Cardiac muscle cell (in vitro differentiated cells and primary cell): ENCODE data around the gene CDH1. TPM values are rescaled to one million over a fixed set of nuclear protein-coding genes. Genes with fewer than 3 reads are reported as not detected.
A peak's percentile ranks its signal among the peaks of the same experiment; 100 is the strongest.
"Not testable (repeated sequence)": the region's sequence is repeated elsewhere in the genome, so short reads cannot be mapped to it uniquely, and the experiment has no call there.

Source experiments
- DNase-seq, 2 donors: peaks; one replicate each; pipeline versions ENCODE4 v3.0.0 to v3.0.0-alpha.2; 2010 to 2017; ENCODE audit warnings: low read depth in 1 of 2, low spot score in 1 of 2
- H3K27ac ChIP-seq: fragments of 200-600 bp; sonication (generic); 2 replicates; pipeline ENCODE4 v1.5.1; 2016
- H3K27me3 ChIP-seq: fragments of 200-600 bp; sonication (generic); 2 replicates; pipeline ENCODE4 v1.6.0; 2016; ENCODE audit warnings: control low read depth
- H3K36me3 ChIP-seq: fragments of 200-600 bp; sonication (generic); 2 replicates; pipeline ENCODE4 v1.5.1; 2016; ENCODE audit warnings: control low read depth
- H3K4me1 ChIP-seq: fragments of 200-600 bp; sonication (generic); 2 replicates; pipeline ENCODE4 v1.8.1; 2017; ENCODE audit warnings: low read depth, mild to moderate bottlenecking, mixed run types
- H3K4me3 ChIP-seq: fragments of 200-600 bp; sonication (generic); 2 replicates; pipeline ENCODE4 v1.5.1; 2016; ENCODE audit warnings: mild to moderate bottlenecking
- H3K9me3 ChIP-seq: fragments of 200-600 bp; sonication (generic); 2 replicates; pipeline ENCODE4 v1.5.1; 2017; ENCODE audit warnings: low read depth, mild to moderate bottlenecking, control low read depth
- polyA plus RNA-seq: library from polyadenylated mRNA; unstranded; fragments of >200 nt; fragmentation: Nextera tagmentation; extraction: Ambion mirVana; gene quantifications from 2 replicates; pipeline ENCODE4 v1.2.1, GENCODE V29; 2016
- total RNA-seq: library from RNA; depleted of rRNA; stranded (reverse); fragments of >200 nt; gene quantifications from 2 replicates; pipeline ENCODE4 v1.2.3, GENCODE V29; 2016
- TF ChIP-seq, protein P1 (sequence below): IDR thresholded peaks from 2 replicates; pipeline ENCODE4 v1.5.1; 2012; ENCODE audit warnings: low read depth, mild to moderate bottlenecking, low read length

Gene CDH1
- total and polyA plus RNA-seq, 2 experiments from 2014 or later: 0.09 to 1.4 TPM

DNA sequence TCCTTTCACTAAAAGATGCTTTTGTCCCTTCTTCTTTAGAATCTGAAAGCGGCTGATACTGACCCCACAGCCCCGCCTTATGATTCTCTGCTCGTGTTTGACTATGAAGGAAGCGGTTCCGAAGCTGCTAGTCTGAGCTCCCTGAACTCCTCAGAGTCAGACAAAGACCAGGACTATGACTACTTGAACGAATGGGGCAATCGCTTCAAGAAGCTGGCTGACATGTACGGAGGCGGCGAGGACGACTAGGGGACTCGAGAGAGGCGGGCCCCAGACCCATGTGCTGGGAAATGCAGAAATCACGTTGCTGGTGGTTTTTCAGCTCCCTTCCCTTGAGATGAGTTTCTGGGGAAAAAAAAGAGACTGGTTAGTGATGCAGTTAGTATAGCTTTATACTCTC, 96.2 kb downstream of the CDH1 start:
- H3K4me1 ChIP-seq: no peaks in the 10 kb centered on the region
- no peaks in the 10 kb centered on the region for H3K9me3 ChIP-seq
- H3K4me3 ChIP-seq: no peak overlapping the region
- no peak overlapping the region for H3K27ac ChIP-seq
- H3K36me3 ChIP-seq: no peaks in the 10 kb centered on the region
- no peak for DNase-seq
- no peaks in the 10 kb centered on the region for H3K27me3 ChIP-seq
- TF ChIP-seq, protein P1, sequence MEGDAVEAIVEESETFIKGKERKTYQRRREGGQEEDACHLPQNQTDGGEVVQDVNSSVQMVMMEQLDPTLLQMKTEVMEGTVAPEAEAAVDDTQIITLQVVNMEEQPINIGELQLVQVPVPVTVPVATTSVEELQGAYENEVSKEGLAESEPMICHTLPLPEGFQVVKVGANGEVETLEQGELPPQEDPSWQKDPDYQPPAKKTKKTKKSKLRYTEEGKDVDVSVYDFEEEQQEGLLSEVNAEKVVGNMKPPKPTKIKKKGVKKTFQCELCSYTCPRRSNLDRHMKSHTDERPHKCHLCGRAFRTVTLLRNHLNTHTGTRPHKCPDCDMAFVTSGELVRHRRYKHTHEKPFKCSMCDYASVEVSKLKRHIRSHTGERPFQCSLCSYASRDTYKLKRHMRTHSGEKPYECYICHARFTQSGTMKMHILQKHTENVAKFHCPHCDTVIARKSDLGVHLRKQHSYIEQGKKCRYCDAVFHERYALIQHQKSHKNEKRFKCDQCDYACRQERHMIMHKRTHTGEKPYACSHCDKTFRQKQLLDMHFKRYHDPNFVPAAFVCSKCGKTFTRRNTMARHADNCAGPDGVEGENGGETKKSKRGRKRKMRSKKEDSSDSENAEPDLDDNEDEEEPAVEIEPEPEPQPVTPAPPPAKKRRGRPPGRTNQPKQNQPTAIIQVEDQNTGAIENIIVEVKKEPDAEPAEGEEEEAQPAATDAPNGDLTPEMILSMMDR: no peak

DNA sequence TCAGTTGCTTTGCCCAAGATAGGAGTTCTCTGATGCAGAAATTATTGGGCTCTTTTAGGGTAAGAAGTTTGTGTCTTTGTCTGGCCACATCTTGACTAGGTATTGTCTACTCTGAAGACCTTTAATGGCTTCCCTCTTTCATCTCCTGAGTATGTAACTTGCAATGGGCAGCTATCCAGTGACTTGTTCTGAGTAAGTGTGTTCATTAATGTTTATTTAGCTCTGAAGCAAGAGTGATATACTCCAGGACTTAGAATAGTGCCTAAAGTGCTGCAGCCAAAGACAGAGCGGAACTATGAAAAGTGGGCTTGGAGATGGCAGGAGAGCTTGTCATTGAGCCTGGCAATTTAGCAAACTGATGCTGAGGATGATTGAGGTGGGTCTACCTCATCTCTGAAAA, 97.5 kb downstream of the CDH1 start:
- H3K4me1 ChIP-seq: no peaks in the 10 kb centered on the region
- no peaks in the 10 kb centered on the region for H3K9me3 ChIP-seq
- no peak overlapping the region for H3K4me3 ChIP-seq
- H3K36me3 ChIP-seq: no peaks in the 10 kb centered on the region
- no peaks in the 10 kb centered on the region for H3K27me3 ChIP-seq
- no peak overlapping the region for H3K27ac ChIP-seq
- TF ChIP-seq, protein P1: no peak
- no peak for DNase-seq

DNA sequence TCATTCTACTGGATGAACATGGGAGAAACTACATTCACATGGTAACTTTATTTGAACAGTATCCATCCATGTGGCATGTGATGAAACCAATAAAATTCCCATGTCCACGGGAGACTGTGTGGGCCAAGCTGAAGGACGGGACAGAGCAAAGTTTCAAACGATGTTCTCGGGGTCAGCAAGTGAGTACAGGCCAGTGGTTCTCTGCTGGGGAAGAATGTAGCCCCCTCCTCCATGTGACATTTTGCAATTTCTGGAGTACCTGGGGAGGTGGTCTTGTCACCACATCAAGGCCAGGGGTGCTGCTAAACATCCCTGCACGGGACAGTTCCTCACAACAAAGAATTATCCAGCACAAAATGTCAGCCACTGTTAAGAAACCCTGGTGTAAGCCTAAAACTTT, 98.9 kb downstream of the CDH1 start:
- H3K27ac ChIP-seq: no peak overlapping the region
- TF ChIP-seq, protein P1: no peak
- no peak overlapping the region for H3K4me3 ChIP-seq
- H3K4me1 ChIP-seq: no peaks in the 10 kb centered on the region
- no peaks in the 10 kb centered on the region for H3K36me3 ChIP-seq
- DNase-seq: no peak
- no peaks in the 10 kb centered on the region for H3K27me3 ChIP-seq
- H3K9me3 ChIP-seq: no peaks in the 10 kb centered on the region

DNA sequence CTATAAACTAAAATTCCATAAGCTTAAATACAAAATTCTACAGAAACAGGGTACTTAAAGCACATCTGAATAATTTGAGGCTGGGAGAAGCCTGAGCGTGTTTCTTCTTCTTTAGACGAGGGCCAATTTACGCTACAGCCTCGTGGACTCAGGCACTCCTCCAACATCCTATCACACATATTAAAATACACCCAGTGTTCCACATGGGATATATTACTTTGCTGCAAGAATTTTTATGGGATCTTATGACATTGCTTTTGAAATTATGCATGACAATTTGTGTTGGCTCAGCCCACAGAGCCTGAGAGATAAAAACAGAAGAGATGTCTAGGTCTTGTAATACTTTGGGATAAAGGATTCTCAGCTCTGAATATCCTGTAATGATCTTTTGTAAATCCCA, 102.7 kb downstream of the CDH1 start:
- DNase-seq: no peak
- Histone ChIP-seq H3K4me3 (no peak overlapping the region), H3K4me1 (no peaks in the 10 kb centered on the region), H3K27ac (no peak overlapping the region), H3K27me3 (no peaks in the 10 kb centered on the region), H3K9me3 (no peaks in the 10 kb centered on the region), H3K36me3 (no peaks in the 10 kb centered on the region)
- TF ChIP-seq, protein P1: no peak

DNA sequence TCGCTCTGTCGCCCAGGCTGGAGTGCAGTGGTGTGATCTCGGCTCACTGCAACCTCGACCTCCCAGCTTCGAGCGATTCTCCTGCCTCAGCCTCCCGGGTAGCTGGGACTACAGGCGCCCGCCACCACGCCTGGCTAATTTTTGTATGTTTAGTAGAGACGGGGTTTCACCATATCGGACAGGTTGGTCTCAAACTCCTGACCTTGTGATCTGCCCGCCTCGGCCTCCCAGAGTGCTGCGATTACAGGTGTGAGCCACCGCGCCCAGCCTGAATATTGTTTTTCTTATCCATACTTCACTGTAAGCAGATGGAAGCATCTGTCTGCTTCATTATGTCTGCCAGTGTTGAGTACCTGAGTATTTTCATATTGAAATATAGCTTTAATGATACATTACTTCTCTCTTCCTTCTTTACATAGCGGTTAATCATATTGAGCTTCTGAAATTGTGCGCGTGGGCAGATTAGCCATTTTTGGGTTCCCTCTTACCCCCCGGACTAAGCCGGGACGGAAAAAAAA, 105.9 kb downstream of the CDH1 start:
- H3K9me3 ChIP-seq, DNase-seq, H3K36me3 ChIP-seq, H3K4me1 ChIP-seq, H3K27me3 ChIP-seq: not testable (repeated sequence)
- Histone ChIP-seq H3K4me3 (peak overlapping the region; percentile 75), H3K27ac (peak overlapping the region; percentile 86)

DNA sequence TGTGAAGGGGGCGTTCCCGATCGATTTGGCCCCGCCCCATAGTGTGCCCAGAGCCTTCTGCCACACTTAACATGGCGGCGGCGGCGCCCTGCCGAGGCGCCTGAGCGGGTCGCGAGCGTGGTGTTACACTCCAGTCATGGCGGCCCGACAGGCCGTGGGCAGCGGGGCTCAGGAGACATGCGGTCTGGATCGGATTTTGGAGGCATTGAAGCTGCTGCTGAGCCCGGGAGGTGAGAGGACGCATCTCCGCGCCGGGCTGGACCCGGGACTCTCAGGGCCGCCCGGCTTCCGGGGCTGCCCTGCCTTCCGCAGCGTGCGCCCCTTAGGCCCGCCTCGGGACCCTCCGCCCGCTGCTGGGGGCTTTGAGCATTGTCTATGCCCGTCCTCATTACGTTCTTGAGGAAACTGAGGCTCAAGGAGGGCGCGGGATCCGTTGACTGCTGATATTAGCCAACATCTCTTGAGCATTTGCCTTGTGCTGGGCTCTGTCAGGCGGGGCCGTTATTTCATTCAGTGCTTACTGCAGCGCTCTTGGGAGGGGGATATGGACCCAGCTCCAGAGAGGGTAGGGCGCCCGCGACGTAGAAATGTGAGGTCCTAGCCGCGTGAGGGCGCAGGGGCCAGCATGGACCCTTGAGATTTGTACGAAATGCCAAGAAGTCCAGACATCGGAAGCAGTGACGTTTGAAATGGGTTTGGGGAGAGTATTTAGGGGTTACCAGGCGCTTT, 106.6 kb downstream of the CDH1 start, which contains the start of gene TANGO6:
TSS of gene TANGO6 (plus strand) at position 50 of the 729 bp plus-strand sequence. CDS start at position 137, 87 bp downstream.
- no peaks in the 10 kb centered on the region for H3K9me3 ChIP-seq
- H3K27me3 ChIP-seq: no peaks in the 10 kb centered on the region
- peak within 1 kb of the TSS; percentile 86 for H3K27ac ChIP-seq
- TF ChIP-seq, protein P1: peak; percentile 36
- peak; percentile 83 to 91 for DNase-seq
- H3K4me1 ChIP-seq: no peaks in the 10 kb centered on the region
- H3K4me3 ChIP-seq: peak within 1 kb of the TSS; percentile 75
- H3K36me3 ChIP-seq: no peaks in the 10 kb centered on the region
